Panc1 (cell line): ENCODE results near the gene GADD45A.

Experiments
- CTCF ChIP-seq: fragments of 450-650 bp; IDR thresholded peaks from 2 replicates; pipeline ENCODE4 v1.5.1; 2017; ENCODE audit warnings: mild to moderate bottlenecking
- POLR2AphosphoS5 ChIP-seq: IDR thresholded peaks from 2 replicates; pipeline ENCODE4 v1.6.1; 2012; ENCODE audit warnings: mild to moderate bottlenecking, low read depth, low read length, moderate library complexity
- REST ChIP-seq, 2 experiments: IDR thresholded peaks; 2 replicates each; pipeline ENCODE4 v1.6.1; 2011 to 2012; ENCODE audit warnings: low read depth in 2 of 2, control low read depth in 1 of 2, low read length in 1 of 2, mild to moderate bottlenecking in 1 of 2, moderate library complexity in 1 of 2; ENCODE audit not compliant: insufficient read depth in 1 of 2

GRCh38 chr1:67700220-67700619 lies 15.2 kb downstream of the GADD45A start:
- no peak for TF ChIP-seq CTCF
- no peak for TF ChIP-seq POLR2AphosphoS5
- no peak for TF ChIP-seq REST (IDR thresholded peaks at IDR 0.05; ENCODE audit: insufficient read depth in 1 of 2, low read depth in 2 of 2, low read length in 1 of 2)
